ENCODE data around the gene SENP5. TPM values are rescaled to one million over a fixed set of nuclear protein-coding genes. Genes with fewer than 3 reads are reported as not detected.

The SENP5 gene
- total and polyA plus RNA-seq, 9 of the 15 experiments (the other 6 are each of a cell fraction or from before 2014, with no cell fraction given) = 18.3 to 59.7 (median 35.8) TPM

DNA sequence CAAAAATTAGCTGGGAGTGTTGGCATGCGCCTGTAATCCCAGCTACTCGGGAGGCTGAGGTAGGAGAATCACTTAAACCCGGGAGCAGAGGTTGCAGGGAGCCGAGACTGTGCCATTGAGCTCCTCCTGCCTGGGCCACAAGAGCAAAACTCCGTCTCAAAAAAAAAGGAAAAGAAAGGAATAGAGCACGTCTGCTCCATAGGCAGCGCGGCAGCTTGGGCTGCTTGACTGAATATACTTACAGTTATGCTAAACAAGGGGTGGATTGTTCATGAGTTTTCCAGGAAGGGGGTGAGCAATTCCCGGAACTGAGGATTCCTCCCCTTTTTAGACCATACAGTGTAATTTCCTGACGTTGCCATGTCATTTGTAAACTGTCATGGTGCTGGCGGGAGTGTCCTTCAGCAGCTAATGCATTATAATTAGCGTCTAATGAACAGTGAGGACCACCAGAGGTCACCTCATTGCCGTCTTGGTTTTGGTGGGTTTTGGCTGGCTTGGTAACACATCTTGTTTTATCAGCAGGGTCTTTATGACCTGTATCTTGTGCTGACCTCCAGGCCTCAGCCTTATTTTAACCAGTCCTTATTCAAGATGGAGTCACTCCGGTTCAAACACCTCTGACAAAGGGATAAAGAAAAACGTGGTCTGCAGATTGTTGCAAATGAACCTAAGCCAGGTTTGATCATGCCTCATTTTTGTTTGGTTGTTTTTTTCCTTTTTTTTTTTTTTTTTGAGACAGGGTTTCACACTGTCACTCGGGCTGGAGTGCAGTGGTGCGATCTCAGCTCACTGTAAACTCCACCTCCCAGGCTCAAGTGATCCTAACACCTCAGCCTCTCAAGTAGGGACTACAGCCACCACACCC lies 24.9 kb upstream of the SENP5 start (continued):
- TF ChIP-seq ZNF668 (CRISPR knock-in tag; IDR thresholded peaks at IDR 0.05) (peak; percentile 100), RBM34 (IDR thresholded peaks at IDR 0.05; ENCODE audit: borderline replicate concordance, insufficient read depth, low read length) (no peak), CBFA2T3 (IDR thresholded peaks at IDR 0.05) (no peak), BRD9 (IDR thresholded peaks at IDR 0.05; ENCODE audit: low read depth, partially characterized antibody) (peak; percentile 67), FOXP1 (CRISPR knock-in tag; IDR thresholded peaks at IDR 0.05) (no peak), RUNX1 (IDR thresholded peaks at IDR 0.05; ENCODE audit: low read depth) (no peak), ARHGAP35 (IDR thresholded peaks at IDR 0.05; ENCODE audit: partially characterized antibody) (no peak), ZSCAN29 (IDR thresholded peaks at IDR 0.05) (no peak), ZNF224 (CRISPR knock-in tag; IDR thresholded peaks at IDR 0.05) (no peak), SNRNP70 (optimal IDR thresholded peaks at IDR 0.05; ENCODE audit: low read depth, low read length) (no peak), TFE3 (CRISPR knock-in tag; IDR thresholded peaks at IDR 0.05) (peak; percentile 91), CHCHD3 (CRISPR knock-in tag; IDR thresholded peaks at IDR 0.05) (peak; percentile 95), GTF2E2 (tag; IDR thresholded peaks at IDR 0.05) (peak; percentile 98), HNRNPUL1 (IDR thresholded peaks at IDR 0.05; ENCODE audit: low read length) (no peak), HMG20A (CRISPR knock-in tag; conservative IDR thresholded peaks at IDR 0.05) (peak; percentile 98), PHTF2 (CRISPR knock-in tag; IDR thresholded peaks at IDR 0.05) (peak; percentile 99), GABPA (tag; conservative IDR thresholded peaks at IDR 0.05; ENCODE audit: low read depth) (peak; percentile 77), SMARCA4 (IDR thresholded peaks at IDR 0.05) (peak; percentile 54), SMARCA5 (IDR thresholded peaks at IDR 0.05) (peak; percentile 55; the same call in 1 of the 2 replicates)
- TF ChIP-seq, protein P1, sequence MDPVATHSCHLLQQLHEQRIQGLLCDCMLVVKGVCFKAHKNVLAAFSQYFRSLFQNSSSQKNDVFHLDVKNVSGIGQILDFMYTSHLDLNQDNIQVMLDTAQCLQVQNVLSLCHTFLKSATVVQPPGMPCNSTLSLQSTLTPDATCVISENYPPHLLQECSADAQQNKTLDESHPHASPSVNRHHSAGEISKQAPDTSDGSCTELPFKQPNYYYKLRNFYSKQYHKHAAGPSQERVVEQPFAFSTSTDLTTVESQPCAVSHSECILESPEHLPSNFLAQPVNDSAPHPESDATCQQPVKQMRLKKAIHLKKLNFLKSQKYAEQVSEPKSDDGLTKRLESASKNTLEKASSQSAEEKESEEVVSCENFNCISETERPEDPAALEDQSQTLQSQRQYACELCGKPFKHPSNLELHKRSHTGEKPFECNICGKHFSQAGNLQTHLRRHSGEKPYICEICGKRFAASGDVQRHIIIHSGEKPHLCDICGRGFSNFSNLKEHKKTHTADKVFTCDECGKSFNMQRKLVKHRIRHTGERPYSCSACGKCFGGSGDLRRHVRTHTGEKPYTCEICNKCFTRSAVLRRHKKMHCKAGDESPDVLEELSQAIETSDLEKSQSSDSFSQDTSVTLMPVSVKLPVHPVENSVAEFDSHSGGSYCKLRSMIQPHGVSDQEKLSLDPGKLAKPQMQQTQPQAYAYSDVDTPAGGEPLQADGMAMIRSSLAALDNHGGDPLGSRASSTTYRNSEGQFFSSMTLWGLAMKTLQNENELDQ (CRISPR knock-in tag; IDR thresholded peaks at IDR 0.05; ENCODE audit: borderline replicate concordance) = no peak; the same call in 1 of the 2 replicates
- TF ChIP-seq, protein P2, sequence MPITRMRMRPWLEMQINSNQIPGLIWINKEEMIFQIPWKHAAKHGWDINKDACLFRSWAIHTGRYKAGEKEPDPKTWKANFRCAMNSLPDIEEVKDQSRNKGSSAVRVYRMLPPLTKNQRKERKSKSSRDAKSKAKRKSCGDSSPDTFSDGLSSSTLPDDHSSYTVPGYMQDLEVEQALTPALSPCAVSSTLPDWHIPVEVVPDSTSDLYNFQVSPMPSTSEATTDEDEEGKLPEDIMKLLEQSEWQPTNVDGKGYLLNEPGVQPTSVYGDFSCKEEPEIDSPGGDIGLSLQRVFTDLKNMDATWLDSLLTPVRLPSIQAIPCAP (CRISPR knock-in tag; IDR thresholded peaks at IDR 0.05; ENCODE audit: borderline replicate concordance) = no peak

All from K562 (cell line).